KOPT-K1 (cell line): ENCODE data around the gene CITED2.
A peak's percentile ranks its signal among the peaks of the same experiment; 100 is the strongest.

Source experiments
- H3K27ac ChIP-seq: fragments of 200-600 bp; sonication (generic); 2 replicates; pipeline ENCODE4 v1.5.1; 2016; ENCODE audit warnings: antibody characterized with exemption, mild to moderate bottlenecking, low read depth, low read length; ENCODE audit not compliant: poor library complexity, severe bottlenecking
- H3K36me3 ChIP-seq: fragments of 200-600 bp; sonication (generic); 2 replicates; pipeline ENCODE4 v1.5.1; 2017; ENCODE audit warnings: antibody characterized with exemption, mild to moderate bottlenecking, low read length, moderate library complexity; ENCODE audit not compliant: insufficient read depth
- H3K9me3 ChIP-seq: fragments of 200-600 bp; sonication (generic); 2 replicates; pipeline ENCODE4 v1.5.1; 2017; ENCODE audit warnings: antibody characterized with exemption, low read length, mild to moderate bottlenecking; ENCODE audit not compliant: insufficient read depth, poor library complexity, severe bottlenecking

CITED2 gene

GRCh38 chr6:139334806-139335446 is 39.5 kb downstream of the CITED2 start:
- H3K27ac ChIP-seq = no peak overlapping the region
- no peaks in the 10 kb centered on the region for H3K9me3 ChIP-seq
- H3K36me3 ChIP-seq = no peaks in the 10 kb centered on the region

- no peaks in the 10 kb centered on the region for H3K36me3 ChIP-seq
- no peak overlapping the region for H3K27ac ChIP-seq
- H3K9me3 ChIP-seq = no peaks in the 10 kb centered on the region
Observed at GRCh38 chr6:139330826-139331500, 43.5 kb downstream of the CITED2 start.

GRCh38 chr6:139330306-139330705 is 44.1 kb downstream of the CITED2 start:
- Histone ChIP-seq H3K27ac (no peak overlapping the region), H3K9me3 (no peaks in the 10 kb centered on the region), H3K36me3 (no peaks in the 10 kb centered on the region)

- no peaks in the 10 kb centered on the region for H3K36me3 ChIP-seq
- H3K27ac ChIP-seq = no peak overlapping the region
- no peaks in the 10 kb centered on the region for H3K9me3 ChIP-seq
Observed at GRCh38 chr6:139329224-139329623, 45.2 kb downstream of the CITED2 start.

- no peak overlapping the region for H3K27ac ChIP-seq
- H3K36me3 ChIP-seq = no peaks in the 10 kb centered on the region
Observed at GRCh38 chr6:139327038-139327437, 47.4 kb downstream of the CITED2 start.

GRCh38 chr6:139325686-139326085 is 48.8 kb downstream of the CITED2 start:
- no peaks in the 10 kb centered on the region for H3K36me3 ChIP-seq
- peak overlapping the region; percentile 97 for H3K27ac ChIP-seq
- H3K9me3 ChIP-seq = peaks cover 12% of the 10 kb centered on the region

More at GRCh38 chr6:139327038-139327437, 47.4 kb downstream of the CITED2 start:
- H3K9me3 ChIP-seq = peaks cover 12% of the 10 kb centered on the region

GRCh38 chr6:139325125-139325524 is 49.3 kb downstream of the CITED2 start:
- H3K9me3 ChIP-seq = peaks cover 12% of the 10 kb centered on the region
- H3K27ac ChIP-seq = peak overlapping the region; percentile 97
- H3K36me3 ChIP-seq = no peaks in the 10 kb centered on the region

GRCh38 chr6:139324301-139324555 is 50.2 kb downstream of the CITED2 start:
- peak overlapping the region; percentile 97 for H3K27ac ChIP-seq
- peaks cover 12% of the 10 kb centered on the region for H3K9me3 ChIP-seq

GRCh38 chr6:139323511-139324300 is 50.7 kb downstream of the CITED2 start:
- no peaks in the 10 kb centered on the region for H3K36me3 ChIP-seq
- H3K9me3 ChIP-seq = peaks cover 12% of the 10 kb centered on the region
- peak overlapping the region; percentile 97 for H3K27ac ChIP-seq

More at GRCh38 chr6:139324301-139324555, 50.2 kb downstream of the CITED2 start:
- H3K36me3 ChIP-seq = no peaks in the 10 kb centered on the region
